Mucosa of rectum (tissue), 2 donors: ENCODE data around the gene PIM3.
"Not testable (repeated sequence)": the region's sequence is repeated elsewhere in the genome, so short reads cannot be mapped to it uniquely, and the experiment has no call there.

Source experiments
- H3K27ac ChIP-seq, 2 donors: one replicate each; pipeline ENCODE4 v1.7.0; 2013; ENCODE audit warnings: inconsistent platforms in 2 of 2, low read depth in 2 of 2, low read length in 2 of 2
- H3K27me3 ChIP-seq, 2 donors: one replicate each; pipeline ENCODE4 v1.7.0; 2013; ENCODE audit warnings: low read length in 2 of 2; ENCODE audit not compliant: control insufficient read depth in 2 of 2, insufficient read depth in 2 of 2
- H3K36me3 ChIP-seq, 2 donors: one replicate each; pipeline ENCODE4 v1.7.0; 2013; ENCODE audit warnings: low read length in 2 of 2; ENCODE audit not compliant: control insufficient read depth in 2 of 2, insufficient read depth in 2 of 2
- H3K4me1 ChIP-seq, 2 donors: one replicate each; pipeline ENCODE4 v1.7.0; 2013; ENCODE audit warnings: low read length in 2 of 2, mild to moderate bottlenecking in 1 of 2; ENCODE audit not compliant: control insufficient read depth in 2 of 2, insufficient read depth in 2 of 2
- H3K4me3 ChIP-seq, 2 donors: one replicate each; pipeline ENCODE4 v1.7.0; 2013; ENCODE audit warnings: low read length in 2 of 2
- H3K9ac ChIP-seq, 2 donors: one replicate each; pipeline ENCODE4 v1.7.0; 2013; ENCODE audit warnings: low read length in 2 of 2, low read depth in 1 of 2, mild to moderate bottlenecking in 1 of 2
- H3K9me3 ChIP-seq, 2 donors: one replicate each; pipeline ENCODE4 v1.7.0; 2013; ENCODE audit warnings: low read length in 2 of 2; ENCODE audit not compliant: control insufficient read depth in 2 of 2
- donor health status: healthy.
- donor health status: Normal muscosa, but diverticular disease.

PIM3 gene

GRCh38 chr22:49943405-49943765, 17.2 kb upstream of the PIM3 start:
- H3K9me3 ChIP-seq, result no peaks in the 10 kb centered on the region
- no peak overlapping the region for H3K4me3 ChIP-seq
- no peak overlapping the region for H3K27ac ChIP-seq
- peaks cover 20 to 23% of the 10 kb centered on the region in 2 donors for H3K4me1 ChIP-seq
- H3K27me3 ChIP-seq, result no peaks in the 10 kb centered on the region
- H3K36me3 ChIP-seq, result no peaks in the 10 kb centered on the region
- no peak overlapping the region for H3K9ac ChIP-seq

DNA sequence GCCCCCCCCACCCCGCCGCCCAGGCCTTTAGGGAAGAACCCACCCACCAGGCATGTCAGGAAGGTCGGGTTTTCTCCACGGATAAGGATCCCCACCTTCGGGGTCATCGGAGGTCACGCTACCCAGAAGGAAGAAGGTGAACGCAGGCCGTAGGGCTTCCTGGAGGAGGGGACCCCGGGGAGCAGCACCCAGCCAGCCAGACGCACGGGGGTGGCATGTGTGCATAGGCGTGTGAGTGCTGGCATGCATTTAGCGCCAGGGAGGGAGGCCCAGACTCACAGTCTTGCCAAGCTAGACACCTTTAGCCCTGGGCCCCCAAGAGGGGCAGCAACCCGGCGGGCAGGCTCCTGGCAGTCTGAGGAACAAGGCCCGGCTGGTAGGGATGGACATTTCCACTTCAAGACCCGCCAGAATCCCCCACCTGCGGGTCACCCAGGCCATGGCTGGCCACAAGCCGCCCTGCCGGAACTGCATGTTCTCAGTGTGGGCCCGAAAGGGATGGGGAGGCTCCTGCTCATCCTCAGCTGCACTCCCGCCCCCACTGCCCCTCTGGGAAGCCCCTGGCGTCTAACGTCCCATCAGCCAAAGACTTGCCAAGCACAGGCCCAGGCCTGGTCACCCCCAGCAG, 16.7 kb upstream of the PIM3 start:
- Histone ChIP-seq H3K27me3 (no peaks in the 10 kb centered on the region), H3K9ac (no peak overlapping the region), H3K27ac (no peak overlapping the region), H3K9me3 (no peaks in the 10 kb centered on the region), H3K36me3 (no peaks in the 10 kb centered on the region), H3K4me1 (peaks cover 20 to 23% of the 10 kb centered on the region in 2 donors), H3K4me3 (no peak overlapping the region)

- H3K36me3 ChIP-seq, result no peaks in the 10 kb centered on the region
- H3K4me1 ChIP-seq, result peaks cover 20 to 23% of the 10 kb centered on the region in 2 donors
- H3K27ac ChIP-seq, result no peak overlapping the region
- H3K9me3 ChIP-seq, result no peaks in the 10 kb centered on the region
- no peaks in the 10 kb centered on the region for H3K27me3 ChIP-seq
- H3K4me3 ChIP-seq, result no peak overlapping the region
- no peak overlapping the region for H3K9ac ChIP-seq
Measured at GRCh38 chr22:49944399-49944891, 16.1 kb upstream of the PIM3 start.

GRCh38 chr22:49945042-49945794, 15.4 kb upstream of the PIM3 start:
- H3K27ac ChIP-seq, result peak overlapping the region in 1 of 2 donors; percentile 65
- H3K36me3 ChIP-seq, H3K4me3 ChIP-seq, H3K27me3 ChIP-seq, H3K9ac ChIP-seq, H3K9me3 ChIP-seq: not testable (repeated sequence)
- peaks cover 26 to 31% of the 10 kb centered on the region in 2 donors for H3K4me1 ChIP-seq

DNA sequence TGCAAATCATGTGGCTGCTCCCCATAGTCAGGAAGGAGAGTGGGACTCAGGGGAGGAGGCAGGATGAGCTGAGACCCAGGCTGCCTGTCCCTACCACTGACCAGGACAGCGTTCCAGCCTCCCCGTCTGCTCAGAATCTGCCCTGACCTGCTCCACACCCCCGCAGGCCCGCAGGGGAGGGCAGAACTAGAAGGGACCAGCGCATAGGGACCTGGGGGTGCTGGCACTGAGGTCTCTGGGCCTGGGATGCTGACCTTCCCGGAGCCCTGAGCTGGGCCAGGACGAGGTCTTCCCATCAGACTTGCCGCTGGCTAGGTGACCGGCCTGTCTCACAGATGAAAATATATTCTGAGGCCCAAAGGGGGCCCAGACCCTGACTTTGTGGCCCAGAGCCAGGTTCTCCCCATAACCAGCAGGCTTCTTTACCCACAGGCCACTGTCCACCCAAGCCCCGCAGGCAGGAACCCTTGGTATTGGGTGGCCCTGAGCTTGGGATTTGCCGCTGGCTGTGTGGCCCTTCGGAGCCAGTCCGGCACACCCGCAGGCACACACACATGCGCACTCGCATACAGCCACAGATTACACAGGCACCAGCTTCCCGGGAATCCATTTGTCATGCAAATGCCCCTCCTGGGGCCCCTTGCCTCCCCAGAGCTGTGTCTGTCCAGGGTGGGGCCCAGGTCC, 13.8 kb upstream of the PIM3 start:
- Histone ChIP-seq H3K9ac (peak overlapping the region; percentile 47 to 94), H3K27ac (peak overlapping the region; percentile 98 to 100), H3K4me3 (peak overlapping the region; percentile 37 to 84), H3K36me3 (no peaks in the 10 kb centered on the region), H3K4me1 (peaks cover 37 to 42% of the 10 kb centered on the region in 2 donors), H3K9me3 (no peaks in the 10 kb centered on the region), H3K27me3 (no peaks in the 10 kb centered on the region)

DNA sequence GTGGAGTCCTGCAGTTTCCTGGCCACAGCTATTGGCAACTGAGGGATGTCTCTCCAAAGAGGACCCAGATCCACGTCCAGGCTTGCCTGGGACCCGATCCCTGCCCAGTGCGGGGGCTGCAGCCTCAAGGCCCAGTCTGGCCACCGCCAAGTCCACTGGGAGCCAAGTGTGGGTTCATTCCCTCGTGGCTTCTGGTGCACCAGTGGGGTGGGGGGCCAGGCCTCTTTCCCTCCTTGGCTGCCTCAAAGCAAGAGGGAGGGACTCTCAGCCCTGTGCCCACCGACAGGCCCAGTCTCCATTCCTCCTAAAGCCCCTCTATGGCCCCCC, 13.3 kb upstream of the PIM3 start:
- Histone ChIP-seq H3K9me3 (no peaks in the 10 kb centered on the region), H3K27me3 (no peaks in the 10 kb centered on the region), H3K27ac (peak overlapping the region; percentile 98 to 100), H3K4me3 (peak overlapping the region; percentile 37 to 84), H3K9ac (peak overlapping the region; percentile 47 to 94), H3K4me1 (peaks cover 42 to 47% of the 10 kb centered on the region in 2 donors), H3K36me3 (no peaks in the 10 kb centered on the region)

GRCh38 chr22:49948116-49948957, 12.2 kb upstream of the PIM3 start:
- no peaks in the 10 kb centered on the region for H3K27me3 ChIP-seq
- H3K9me3 ChIP-seq, result no peaks in the 10 kb centered on the region
- H3K4me1 ChIP-seq, result peaks cover 50 to 54% of the 10 kb centered on the region in 2 donors
- H3K27ac ChIP-seq, result peak overlapping the region; percentile 98 to 100
- no peaks in the 10 kb centered on the region for H3K36me3 ChIP-seq
- H3K9ac ChIP-seq, result peak overlapping the region; percentile 92 to 94
- peak overlapping the region; percentile 69 to 84 for H3K4me3 ChIP-seq

- Histone ChIP-seq H3K36me3 (no peaks in the 10 kb centered on the region), H3K9me3 (no peaks in the 10 kb centered on the region), H3K4me3 (peak overlapping the region; percentile 69 to 84), H3K27me3 (no peaks in the 10 kb centered on the region), H3K9ac (peak overlapping the region; percentile 92 to 94), H3K27ac (peak overlapping the region; percentile 98 to 100), H3K4me1 (peaks cover 50 to 60% of the 10 kb centered on the region in 2 donors)
Measured at GRCh38 chr22:49948958-49949913, 11.3 kb upstream of the PIM3 start.

GRCh38 chr22:49949914-49950292, 10.7 kb upstream of the PIM3 start:
- peaks cover 50 to 63% of the 10 kb centered on the region in 2 donors for H3K4me1 ChIP-seq
- no peak overlapping the region for H3K4me3 ChIP-seq
- no peaks in the 10 kb centered on the region for H3K27me3 ChIP-seq
- no peaks in the 10 kb centered on the region for H3K36me3 ChIP-seq
- H3K9ac ChIP-seq, result peak overlapping the region; percentile 52 to 94
- peak overlapping the region; percentile 98 to 100 for H3K27ac ChIP-seq
- H3K9me3 ChIP-seq, result no peaks in the 10 kb centered on the region
